HL-60 (cell line): ENCODE measurements around the gene ACCSL.

Source experiments
- GABPA ChIP-seq: IDR thresholded peaks from 2 replicates; pipeline ENCODE4 v1.6.1; 2012; ENCODE audit warnings: low read depth
- POLR2AphosphoS5 ChIP-seq: IDR thresholded peaks from 2 replicates; pipeline ENCODE4 v1.6.1; 2012; ENCODE audit warnings: low read depth
- SPI1 ChIP-seq: IDR thresholded peaks from 2 replicates; pipeline ENCODE4 v1.6.1; 2012; ENCODE audit warnings: low read depth, mild to moderate bottlenecking, borderline replicate concordance
- TF ChIP-seq, protein P1 (sequence below): IDR thresholded peaks from one replicate; pipeline ENCODE4 v1.5.1; 2011; ENCODE audit warnings: low read length, control low read depth, inconsistent platforms; ENCODE audit not compliant: insufficient read depth
- TF ChIP-seq, protein P2 (sequence below): IDR thresholded peaks from 2 replicates; pipeline ENCODE4 v1.6.1; 2012; ENCODE audit warnings: low read depth; ENCODE audit not compliant: insufficient replicate concordance

DNA sequence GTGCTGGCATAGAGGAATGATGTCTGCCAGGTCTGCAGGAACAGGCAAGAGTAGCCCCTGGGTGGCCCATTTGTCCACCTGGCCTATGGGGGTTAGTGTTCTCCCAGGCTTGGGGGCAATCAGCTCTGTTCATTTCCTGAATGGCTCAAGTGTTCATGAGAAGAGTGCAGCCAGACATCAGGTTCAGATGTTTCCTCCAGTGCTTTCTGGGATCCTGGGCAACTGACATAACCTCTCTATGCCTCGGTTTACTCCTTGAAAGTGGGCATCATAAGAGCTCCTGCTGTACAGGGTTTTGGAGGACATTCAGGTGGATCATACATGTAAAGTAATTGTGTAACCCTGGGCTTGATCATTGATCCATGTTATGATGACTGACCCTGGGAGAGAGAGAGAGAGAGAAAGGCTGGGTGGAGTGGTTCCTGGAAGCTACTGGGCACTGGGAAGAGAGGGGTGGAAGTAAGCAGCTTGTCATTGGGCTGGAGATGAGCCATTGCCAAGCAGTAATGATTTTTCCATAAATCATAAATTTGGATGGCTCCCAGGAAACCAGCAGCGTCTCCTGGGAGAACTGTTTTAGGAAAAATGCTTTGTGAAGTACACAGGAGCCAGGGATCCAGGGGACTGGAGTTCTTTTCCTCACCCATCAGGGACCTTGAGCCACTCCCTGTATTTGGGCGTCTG lies 30.2 kb upstream of the ACCSL start:
- no peak for TF ChIP-seq SPI1
- no peak for TF ChIP-seq POLR2AphosphoS5
- TF ChIP-seq, protein P1, sequence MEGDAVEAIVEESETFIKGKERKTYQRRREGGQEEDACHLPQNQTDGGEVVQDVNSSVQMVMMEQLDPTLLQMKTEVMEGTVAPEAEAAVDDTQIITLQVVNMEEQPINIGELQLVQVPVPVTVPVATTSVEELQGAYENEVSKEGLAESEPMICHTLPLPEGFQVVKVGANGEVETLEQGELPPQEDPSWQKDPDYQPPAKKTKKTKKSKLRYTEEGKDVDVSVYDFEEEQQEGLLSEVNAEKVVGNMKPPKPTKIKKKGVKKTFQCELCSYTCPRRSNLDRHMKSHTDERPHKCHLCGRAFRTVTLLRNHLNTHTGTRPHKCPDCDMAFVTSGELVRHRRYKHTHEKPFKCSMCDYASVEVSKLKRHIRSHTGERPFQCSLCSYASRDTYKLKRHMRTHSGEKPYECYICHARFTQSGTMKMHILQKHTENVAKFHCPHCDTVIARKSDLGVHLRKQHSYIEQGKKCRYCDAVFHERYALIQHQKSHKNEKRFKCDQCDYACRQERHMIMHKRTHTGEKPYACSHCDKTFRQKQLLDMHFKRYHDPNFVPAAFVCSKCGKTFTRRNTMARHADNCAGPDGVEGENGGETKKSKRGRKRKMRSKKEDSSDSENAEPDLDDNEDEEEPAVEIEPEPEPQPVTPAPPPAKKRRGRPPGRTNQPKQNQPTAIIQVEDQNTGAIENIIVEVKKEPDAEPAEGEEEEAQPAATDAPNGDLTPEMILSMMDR = no peak
- TF ChIP-seq GABPA = no peak
- TF ChIP-seq, protein P2, sequence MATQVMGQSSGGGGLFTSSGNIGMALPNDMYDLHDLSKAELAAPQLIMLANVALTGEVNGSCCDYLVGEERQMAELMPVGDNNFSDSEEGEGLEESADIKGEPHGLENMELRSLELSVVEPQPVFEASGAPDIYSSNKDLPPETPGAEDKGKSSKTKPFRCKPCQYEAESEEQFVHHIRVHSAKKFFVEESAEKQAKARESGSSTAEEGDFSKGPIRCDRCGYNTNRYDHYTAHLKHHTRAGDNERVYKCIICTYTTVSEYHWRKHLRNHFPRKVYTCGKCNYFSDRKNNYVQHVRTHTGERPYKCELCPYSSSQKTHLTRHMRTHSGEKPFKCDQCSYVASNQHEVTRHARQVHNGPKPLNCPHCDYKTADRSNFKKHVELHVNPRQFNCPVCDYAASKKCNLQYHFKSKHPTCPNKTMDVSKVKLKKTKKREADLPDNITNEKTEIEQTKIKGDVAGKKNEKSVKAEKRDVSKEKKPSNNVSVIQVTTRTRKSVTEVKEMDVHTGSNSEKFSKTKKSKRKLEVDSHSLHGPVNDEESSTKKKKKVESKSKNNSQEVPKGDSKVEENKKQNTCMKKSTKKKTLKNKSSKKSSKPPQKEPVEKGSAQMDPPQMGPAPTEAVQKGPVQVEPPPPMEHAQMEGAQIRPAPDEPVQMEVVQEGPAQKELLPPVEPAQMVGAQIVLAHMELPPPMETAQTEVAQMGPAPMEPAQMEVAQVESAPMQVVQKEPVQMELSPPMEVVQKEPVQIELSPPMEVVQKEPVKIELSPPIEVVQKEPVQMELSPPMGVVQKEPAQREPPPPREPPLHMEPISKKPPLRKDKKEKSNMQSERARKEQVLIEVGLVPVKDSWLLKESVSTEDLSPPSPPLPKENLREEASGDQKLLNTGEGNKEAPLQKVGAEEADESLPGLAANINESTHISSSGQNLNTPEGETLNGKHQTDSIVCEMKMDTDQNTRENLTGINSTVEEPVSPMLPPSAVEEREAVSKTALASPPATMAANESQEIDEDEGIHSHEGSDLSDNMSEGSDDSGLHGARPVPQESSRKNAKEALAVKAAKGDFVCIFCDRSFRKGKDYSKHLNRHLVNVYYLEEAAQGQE = no peak
